WERI-Rb-1 (cell line): Measurements from ENCODE around the gene SPSB4.

ENCODE experiments used
- DNase-seq: peaks from one replicate; pipeline ENCODE4 v3.0.0-alpha.2; 2020
- H3K27ac ChIP-seq: fragments of 250-450 bp; sonication (Bioruptor Pico); 2 replicates; pipeline ENCODE4 v1.5.1; 2020; ENCODE audit warnings: mild to moderate bottlenecking, moderate library complexity
- H3K27me3 ChIP-seq: fragments of 250-450 bp; sonication (Bioruptor Pico); 2 replicates; pipeline ENCODE4 v1.5.1; 2021; ENCODE audit warnings: mild to moderate bottlenecking, low read depth, moderate library complexity; ENCODE audit not compliant: insufficient read depth, severe bottlenecking
- H3K36me3 ChIP-seq: fragments of 250-450 bp; sonication (Bioruptor Pico); 2 replicates; pipeline ENCODE4 v1.5.1; 2020; ENCODE audit warnings: mild to moderate bottlenecking, moderate library complexity
- H3K4me3 ChIP-seq: 2 replicates; pipeline ENCODE4 v1.5.1; 2011; ENCODE audit warnings: low read depth, mild to moderate bottlenecking, control low read depth, low read length
- H3K9me3 ChIP-seq: fragments of 250-450 bp; sonication (Bioruptor Pico); 2 replicates; pipeline ENCODE4 v1.5.1; 2021; ENCODE audit warnings: mild to moderate bottlenecking, moderate library complexity; ENCODE audit not compliant: severe bottlenecking
- TF ChIP-seq, protein P1 (sequence below): IDR thresholded peaks from 2 replicates; pipeline ENCODE4 v1.5.1; 2011; ENCODE audit warnings: low read depth, mild to moderate bottlenecking, control low read depth, inconsistent platforms, low read length

The SPSB4 gene

DNA sequence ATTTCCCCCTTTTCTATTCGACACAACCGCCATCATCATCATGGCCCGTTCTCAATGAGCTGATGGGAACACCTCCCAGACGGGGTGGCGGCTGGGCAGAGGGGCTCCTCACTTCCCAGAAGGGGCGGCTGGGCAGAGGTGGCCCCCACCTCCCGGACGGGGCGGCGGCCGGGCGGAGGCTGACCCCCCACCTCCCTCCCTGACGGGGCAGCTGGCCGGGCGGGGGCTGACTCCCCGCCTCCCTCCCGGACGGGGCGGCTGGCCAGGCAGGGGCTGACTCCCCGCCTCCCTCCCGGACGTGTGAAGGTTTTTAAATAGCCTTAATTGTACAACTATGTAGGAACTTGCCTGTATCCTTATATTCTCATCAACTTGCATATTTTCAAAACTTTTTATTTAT lies 20.9 kb upstream of the SPSB4 start:
- DNase-seq = no peak
- no peak overlapping the region for H3K27ac ChIP-seq
- no peak overlapping the region for H3K4me3 ChIP-seq
- no peaks in the 10 kb centered on the region for H3K27me3 ChIP-seq
- H3K36me3 ChIP-seq = no peaks in the 10 kb centered on the region
- H3K9me3 ChIP-seq = peaks cover 4% of the 10 kb centered on the region
- TF ChIP-seq, protein P1, sequence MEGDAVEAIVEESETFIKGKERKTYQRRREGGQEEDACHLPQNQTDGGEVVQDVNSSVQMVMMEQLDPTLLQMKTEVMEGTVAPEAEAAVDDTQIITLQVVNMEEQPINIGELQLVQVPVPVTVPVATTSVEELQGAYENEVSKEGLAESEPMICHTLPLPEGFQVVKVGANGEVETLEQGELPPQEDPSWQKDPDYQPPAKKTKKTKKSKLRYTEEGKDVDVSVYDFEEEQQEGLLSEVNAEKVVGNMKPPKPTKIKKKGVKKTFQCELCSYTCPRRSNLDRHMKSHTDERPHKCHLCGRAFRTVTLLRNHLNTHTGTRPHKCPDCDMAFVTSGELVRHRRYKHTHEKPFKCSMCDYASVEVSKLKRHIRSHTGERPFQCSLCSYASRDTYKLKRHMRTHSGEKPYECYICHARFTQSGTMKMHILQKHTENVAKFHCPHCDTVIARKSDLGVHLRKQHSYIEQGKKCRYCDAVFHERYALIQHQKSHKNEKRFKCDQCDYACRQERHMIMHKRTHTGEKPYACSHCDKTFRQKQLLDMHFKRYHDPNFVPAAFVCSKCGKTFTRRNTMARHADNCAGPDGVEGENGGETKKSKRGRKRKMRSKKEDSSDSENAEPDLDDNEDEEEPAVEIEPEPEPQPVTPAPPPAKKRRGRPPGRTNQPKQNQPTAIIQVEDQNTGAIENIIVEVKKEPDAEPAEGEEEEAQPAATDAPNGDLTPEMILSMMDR = no peak

DNA sequence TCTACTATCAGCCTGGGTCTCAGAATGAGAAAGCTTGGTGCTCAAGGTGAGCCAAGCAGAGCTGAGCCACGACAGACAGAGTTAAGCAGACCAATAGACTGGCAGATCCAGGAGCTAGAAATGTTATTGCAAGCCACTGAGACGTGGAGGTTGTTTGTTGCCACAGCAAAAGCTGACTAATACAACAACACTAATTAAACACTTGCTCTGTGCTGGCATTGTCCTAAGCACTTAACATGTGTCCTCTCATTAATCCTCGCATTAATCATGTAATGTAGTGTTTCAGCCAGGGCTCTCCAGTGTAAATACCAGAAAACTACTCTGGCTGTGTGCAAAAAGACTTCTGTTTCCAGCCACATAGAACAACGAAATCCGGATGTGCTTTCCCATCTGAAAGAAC lies 11.6 kb upstream of the SPSB4 start:
- Histone ChIP-seq H3K27ac (peak overlapping the region; percentile 42; the same call in 1 of the 2 replicates), H3K9me3 (no peaks in the 10 kb centered on the region), H3K4me3 (no peak overlapping the region), H3K36me3 (no peaks in the 10 kb centered on the region), H3K27me3 (no peaks in the 10 kb centered on the region)
- TF ChIP-seq, protein P1 = no peak
- DNase-seq = no peak

DNA sequence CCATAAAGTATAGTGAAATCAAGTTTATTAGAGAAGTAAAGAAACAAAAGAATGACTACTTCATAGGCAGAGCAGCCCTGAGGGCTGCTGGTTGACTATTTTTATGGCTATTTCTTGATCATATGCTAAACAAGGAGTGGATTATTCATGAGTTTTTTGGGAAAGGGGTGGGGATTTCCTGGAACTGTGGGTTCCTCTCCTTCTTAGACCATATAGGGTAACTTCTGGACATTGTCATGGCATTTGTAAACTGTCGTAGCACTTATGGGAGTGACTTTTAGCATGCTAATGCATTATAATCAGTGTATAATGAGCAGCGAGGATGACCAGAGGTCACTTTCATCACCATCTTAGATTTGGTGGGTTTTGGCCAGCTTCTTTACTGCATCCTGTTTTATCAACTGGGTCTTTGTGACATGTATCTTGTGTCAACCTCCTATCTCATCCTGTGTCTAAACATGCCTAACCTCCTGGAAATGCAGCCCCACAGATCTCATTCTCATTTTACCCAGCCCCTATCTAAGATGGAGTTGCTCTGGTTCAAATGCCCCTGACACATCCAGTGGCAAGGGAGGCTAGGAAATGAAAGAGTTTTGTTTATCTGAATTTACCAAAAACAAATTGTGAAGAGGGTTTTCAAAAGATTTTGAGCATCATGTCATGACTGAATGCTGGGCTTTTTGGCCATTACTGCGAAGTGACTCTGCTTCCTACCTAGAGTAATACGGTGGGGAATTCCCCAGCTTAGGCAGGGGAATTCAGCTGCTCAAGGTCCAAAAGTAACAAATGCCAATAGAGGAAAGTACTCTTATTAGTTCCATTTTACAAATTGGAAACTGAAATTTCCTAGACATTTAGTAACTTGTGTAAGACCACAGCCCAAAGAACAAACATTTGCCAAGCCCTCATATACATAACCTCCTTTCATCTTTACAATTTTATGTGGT lies 6.2 kb upstream of the SPSB4 start:
- TF ChIP-seq, protein P1 = no peak
- no peak overlapping the region for H3K4me3 ChIP-seq
- no peak for DNase-seq
- no peaks in the 10 kb centered on the region for H3K36me3 ChIP-seq
- no peaks in the 10 kb centered on the region for H3K27me3 ChIP-seq
- H3K9me3 ChIP-seq = no peaks in the 10 kb centered on the region
- H3K27ac ChIP-seq = no peak overlapping the region

DNA sequence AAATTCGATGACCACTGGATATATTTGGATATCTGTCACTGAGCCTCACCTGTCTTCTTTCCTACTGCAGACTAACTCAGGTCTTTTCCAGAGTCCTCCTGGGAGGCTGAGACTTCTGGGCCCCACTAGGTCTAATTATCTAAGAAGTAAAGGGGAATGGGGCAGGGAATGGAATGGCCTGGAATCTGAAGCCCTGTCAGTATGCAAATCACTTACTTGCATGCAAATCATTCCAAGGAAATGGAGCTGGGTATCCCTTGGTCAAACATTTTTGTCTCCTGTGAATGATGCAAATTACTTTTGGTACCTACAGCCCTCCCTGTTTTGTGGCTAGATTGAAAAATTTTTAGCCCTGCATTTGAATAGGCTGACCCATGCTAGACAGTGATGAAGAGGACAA lies 5.3 kb upstream of the SPSB4 start:
- TF ChIP-seq, protein P1 = no peak
- no peak for DNase-seq
- no peak overlapping the region for H3K27ac ChIP-seq
- H3K4me3 ChIP-seq = no peak overlapping the region
- H3K27me3 ChIP-seq = no peaks in the 10 kb centered on the region
- H3K9me3 ChIP-seq = no peaks in the 10 kb centered on the region
- no peaks in the 10 kb centered on the region for H3K36me3 ChIP-seq

DNA sequence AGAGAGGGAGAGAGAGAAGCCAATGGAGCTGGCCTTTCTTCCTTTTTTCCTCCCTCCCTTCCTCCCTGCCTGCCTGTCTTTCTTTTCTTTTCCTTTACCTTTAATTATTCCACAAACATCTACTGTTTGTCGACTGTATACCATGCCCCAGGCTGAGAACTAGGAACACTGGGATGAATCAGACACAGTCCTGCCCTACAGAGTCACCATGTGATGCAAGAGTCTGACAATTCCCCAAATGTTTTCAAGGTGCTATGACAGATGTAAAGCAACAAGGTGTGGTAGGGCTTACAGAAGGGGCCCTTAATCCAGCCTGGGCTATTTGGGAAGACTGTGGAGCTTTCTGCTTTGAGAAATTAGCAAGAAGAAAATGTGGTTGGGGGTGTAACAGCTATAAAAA lies 4.0 kb upstream of the SPSB4 start:
- DNase-seq = no peak

More for the DNA sequence above, 4.0 kb upstream of the SPSB4 start:
- no peaks in the 10 kb centered on the region; the same call in 1 of the 2 replicates for H3K36me3 ChIP-seq
- TF ChIP-seq, protein P1 = no peak
- H3K27me3 ChIP-seq = no peaks in the 10 kb centered on the region
- no peaks in the 10 kb centered on the region for H3K9me3 ChIP-seq
- H3K4me3 ChIP-seq = no peak overlapping the region
- H3K27ac ChIP-seq = no peak overlapping the region
